IMR-90 (cell line): ENCODE measurements around the gene LIMCH1. TPM values are rescaled to one million over a fixed set of nuclear protein-coding genes. Genes with fewer than 3 reads are reported as not detected.

Source experiments
- ATAC-seq: fragments of 200-7000 bp; cut with Tn5 transposase; 2 replicates; pipeline ENCODE4 v1.9.1; 2020; ENCODE audit warnings: low read depth, mild to moderate bottlenecking, moderate library complexity
- BruUV-seq: library from RNA; stranded (reverse); fragments of 400-500 nt; replicated peaks from 2 replicates; lab custom pipeline; 2021; lab: Mats Ljungman, UMichigan
- CTCF ChIA-PET: fragments of 300-600 bp; formaldehyde crosslinking; extraction: SDS; loops from one replicate; lab custom pipeline; 2021; ENCODE audit warnings: antibody characterized with exemption; lab: Yijun Ruan, JAX
- POLR2A ChIA-PET: fragments of 300-600 bp; sonication (Branson Sonifier 250); formaldehyde crosslinking; loops from one replicate; lab custom pipeline; 2022; ENCODE audit warnings: antibody characterized with exemption; ENCODE audit not compliant: unreplicated experiment; lab: Charles Lee
- DNase-seq: peaks from one replicate; pipeline ENCODE4 v3.0.0; 2013
- H2AFZ ChIP-seq: replicated peaks from 2 replicates; pipeline ENCODE3; 2013; ENCODE audit warnings: low read length, mild to moderate bottlenecking; ENCODE audit not compliant: poor library complexity
- H2AK5ac ChIP-seq: 2 replicates; pipeline ENCODE4 v1.6.1; 2013; ENCODE audit warnings: low read depth, low read length, inconsistent platforms
- H2AK9ac ChIP-seq: replicated peaks from 2 replicates; pipeline ENCODE3; 2013; ENCODE audit warnings: mild to moderate bottlenecking, low read depth, low read length, moderate library complexity; ENCODE audit not compliant: poor library complexity
- H2BK120ac ChIP-seq: 2 replicates; pipeline ENCODE4 v1.6.1; 2013; ENCODE audit warnings: low read depth, low read length, inconsistent platforms
- H2BK15ac ChIP-seq: 3 replicates; pipeline ENCODE4 v1.6.1; 2013; ENCODE audit warnings: low read depth, low read length, inconsistent platforms
- H2BK20ac ChIP-seq: 2 replicates; pipeline ENCODE4 v1.6.1; 2013; ENCODE audit warnings: low read depth, mild to moderate bottlenecking, inconsistent platforms, low read length, moderate library complexity
- H2BK5ac ChIP-seq: 2 replicates; pipeline ENCODE4 v1.6.1; 2013; ENCODE audit warnings: mild to moderate bottlenecking, low read depth, low read length, inconsistent platforms; ENCODE audit not compliant: poor library complexity, severe bottlenecking
- H3K14ac ChIP-seq: replicated peaks from 2 replicates; pipeline ENCODE4 v1.6.1; 2013; ENCODE audit warnings: low read depth, low read length, inconsistent platforms
- H3K18ac ChIP-seq: 2 replicates; pipeline ENCODE4 v1.6.1; 2013; ENCODE audit warnings: low read depth, low read length, control low read depth
- H3K23ac ChIP-seq: 2 replicates; pipeline ENCODE4 v1.6.1; 2013; ENCODE audit warnings: low read depth, low read length, inconsistent platforms
- H3K27ac ChIP-seq: 2 replicates; pipeline ENCODE4 v1.5.1; 2013; ENCODE audit warnings: mild to moderate bottlenecking, control low read depth, low read length; ENCODE audit not compliant: insufficient read depth
- H3K27me3 ChIP-seq: 2 replicates; pipeline ENCODE4 v1.6.1; 2013; ENCODE audit warnings: low read length; ENCODE audit not compliant: control insufficient read depth, insufficient read depth
- H3K36me3 ChIP-seq: 2 replicates; pipeline ENCODE4 v1.6.1; 2013; ENCODE audit warnings: low read length, mixed read lengths; ENCODE audit not compliant: control insufficient read depth, insufficient read depth
- H3K4ac ChIP-seq: 2 replicates; pipeline ENCODE4 v1.6.1; 2013; ENCODE audit warnings: low read depth, low read length, inconsistent platforms
- H3K4me1 ChIP-seq: 2 replicates; pipeline ENCODE4 v1.6.1; 2013; ENCODE audit warnings: low read length, mixed read lengths; ENCODE audit not compliant: control insufficient read depth, insufficient read depth
- H3K4me2 ChIP-seq: 2 replicates; pipeline ENCODE4 v1.6.1; 2013; ENCODE audit warnings: low read depth, mild to moderate bottlenecking, control low read depth, low read length, moderate library complexity
- H3K4me3 ChIP-seq: 2 replicates; pipeline ENCODE4 v1.5.1; 2013; ENCODE audit warnings: low read depth, mild to moderate bottlenecking, control low read depth, low read length, moderate library complexity; ENCODE audit not compliant: insufficient read depth
- H3K56ac ChIP-seq: 2 replicates; pipeline ENCODE4 v1.6.1; 2013; ENCODE audit warnings: low read length, inconsistent platforms; ENCODE audit not compliant: insufficient read depth; ENCODE audit errors: extremely low read depth
- H3K79me1 ChIP-seq, 2 experiments: 2 replicates each; pipeline ENCODE4 v1.6.1; 2013; ENCODE audit warnings: low read length in 2 of 2, inconsistent platforms in 1 of 2, low read depth in 1 of 2
- H3K9ac ChIP-seq: 2 replicates; pipeline ENCODE4 v1.6.1; 2013; ENCODE audit warnings: low read depth, low read length, control low read depth
- H3K9me1 ChIP-seq: 2 replicates; pipeline ENCODE4 v1.6.1; 2013; ENCODE audit warnings: low read length, inconsistent platforms; ENCODE audit not compliant: insufficient read depth
- H3K9me3 ChIP-seq: 2 replicates; pipeline ENCODE4 v1.6.1; 2013; ENCODE audit warnings: low read length; ENCODE audit not compliant: control insufficient read depth, insufficient read depth
- H4K20me1 ChIP-seq: 2 replicates; pipeline ENCODE4 v1.6.1; 2013; ENCODE audit warnings: low read length, inconsistent platforms; ENCODE audit not compliant: insufficient read depth
- H4K5ac ChIP-seq: 2 replicates; pipeline ENCODE4 v1.6.1; 2013; ENCODE audit warnings: mild to moderate bottlenecking, low read depth, low read length, control low read depth
- H4K8ac ChIP-seq, 2 experiments: 2 replicates each; pipeline ENCODE4 v1.6.1; 2013; ENCODE audit warnings: low read depth in 2 of 2, low read length in 2 of 2, control low read depth in 1 of 2, inconsistent platforms in 1 of 2
- H4K91ac ChIP-seq: 2 replicates; pipeline ENCODE4 v1.6.1; 2013; ENCODE audit warnings: low read depth, low read length, inconsistent platforms; ENCODE audit not compliant: insufficient read depth
- CHD1 ChIP-seq: IDR thresholded peaks from 2 replicates; pipeline ENCODE4 v1.6.1; 2012; ENCODE audit warnings: low read depth, low read length, improper control_type of control experiment
- MXI1 ChIP-seq: IDR thresholded peaks from 2 replicates; pipeline ENCODE4 v1.6.1; 2012; ENCODE audit warnings: low read depth, mild to moderate bottlenecking, low read length, moderate library complexity, borderline replicate concordance
- WGBS, 2 experiments: methylation state at CpG; one replicate each; pipeline versions ENCODE4 v1.1.5 to v1.1.7; 2013; ENCODE audit warnings: missing lambda C conversion rate in 2 of 2; ENCODE audit not compliant: insufficient read length in 1 of 2; ENCODE audit errors: extremely low coverage in 2 of 2; 5-methylcytosine and 5-hydroxymethylcytosine counted together
- dilution Hi-C: fragments of 300-500 bp; cut with HindIII; formaldehyde crosslinking; loops from one replicate; pipeline ENCODE4 v1.14.3; 2018; ENCODE audit warnings: low sequenced_read_pairs; ENCODE audit not compliant: unreplicated experiment
- in situ Hi-C: fragments of 300-500 bp; cut with MboI; formaldehyde crosslinking; loops from 3 replicates; pipeline ENCODE4 v1.14.3; 2019; ENCODE audit warnings: low sequenced_read_pairs, inconsistent platforms, mixed read lengths
- intact Hi-C: fragments of 100-400 bp; cut with micrococcal nuclease; formaldehyde crosslinking; loops from 2 replicates; pipeline ENCODE4 v1.10.0; 2022
- polyA plus RNA-seq, 3 experiments: library from polyadenylated mRNA; depleted of rRNA; stranded (reverse); fragments of >200 nt; gene quantifications; 2 replicates each; pipeline ENCODE4 v1.2.3, GENCODE V29; 2012; ENCODE audit warnings: low replicate concordance in 1 of 3
- total RNA-seq: library from RNA; depleted of rRNA; stranded (reverse); fragments of >200 nt; gene quantifications from 2 replicates; pipeline ENCODE4 v1.2.3, GENCODE V29; 2012

Gene LIMCH1
- total and polyA plus RNA-seq, 2 of the 4 experiments (the other 2 are of a cell fraction), result 0.89 to 2.9 TPM

GRCh38 chr4:41600243-41600912 lies 62.4 kb downstream of the LIMCH1 start:
- H3K4ac ChIP-seq, result no peak overlapping the region
- CTCF ChIA-PET, result interaction anchor here (0.9 kb wide), 1 partner anchor 8 kb away, joined by 4 read pairs; no protein-coding TSS in a partner anchor

More at GRCh38 chr4:41600243-41600912, 62.4 kb downstream of the LIMCH1 start:
- intact Hi-C loops (no loop called here), in situ Hi-C loops (no loop called here), dilution Hi-C loops (no loop called here)
- H2BK5ac ChIP-seq, result no peak overlapping the region
- H3K27me3 ChIP-seq, result no peaks in the 10 kb centered on the region; the same call in 1 of the 2 replicates
- H3K9me3 ChIP-seq, result no peaks in the 10 kb centered on the region
- no peak overlapping the region for H3K14ac ChIP-seq
- BruUV-seq, result no TSS peak
- no peak overlapping the region for H2BK120ac ChIP-seq
- no peaks in the 10 kb centered on the region for H3K79me1 ChIP-seq
- no peaks in the 10 kb centered on the region for H4K20me1 ChIP-seq
- no peaks in the 10 kb centered on the region for H3K36me3 ChIP-seq
- no peaks in the 10 kb centered on the region for H3K9me1 ChIP-seq
- no peak overlapping the region for H3K4me3 ChIP-seq
- no peak overlapping the region for H3K27ac ChIP-seq
- H2AFZ ChIP-seq, result no peak overlapping the region
- TF ChIP-seq CHD1, result no peak
- TF ChIP-seq MXI1, result no peak
- 83% methylated on average over 1 of the region's 6 CpGs; no CpG with 5 or more reads in 1 of the 2 experiments for WGBS, 2 experiments
- no peak overlapping the region for H3K56ac ChIP-seq
- no peak overlapping the region for H4K5ac ChIP-seq
- no peak overlapping the region for H2BK15ac ChIP-seq
- ATAC-seq, result no peak
- no peak overlapping the region for H4K91ac ChIP-seq
- no peak overlapping the region for H3K23ac ChIP-seq
- H2BK20ac ChIP-seq, result no peak overlapping the region
- no peak for DNase-seq
- no peak overlapping the region for H3K9ac ChIP-seq
- H2AK5ac ChIP-seq, result no peak overlapping the region
- H3K18ac ChIP-seq, result no peak overlapping the region
- POLR2A ChIA-PET, result no interaction called here
- no peak overlapping the region for H2AK9ac ChIP-seq
- no peak overlapping the region for H4K8ac ChIP-seq
- no peak overlapping the region for H3K4me2 ChIP-seq
- H3K4me1 ChIP-seq, result no peaks in the 10 kb centered on the region
